NCI-H2196 (cell line): ENCODE data around the gene FAM151A.

Source experiments
- DNase-seq: peaks from one replicate; lab custom pipeline; 2025; ENCODE audit not compliant: unreplicated experiment; lab: John Stamatoyannopoulos, UW

Gene FAM151A

DNA sequence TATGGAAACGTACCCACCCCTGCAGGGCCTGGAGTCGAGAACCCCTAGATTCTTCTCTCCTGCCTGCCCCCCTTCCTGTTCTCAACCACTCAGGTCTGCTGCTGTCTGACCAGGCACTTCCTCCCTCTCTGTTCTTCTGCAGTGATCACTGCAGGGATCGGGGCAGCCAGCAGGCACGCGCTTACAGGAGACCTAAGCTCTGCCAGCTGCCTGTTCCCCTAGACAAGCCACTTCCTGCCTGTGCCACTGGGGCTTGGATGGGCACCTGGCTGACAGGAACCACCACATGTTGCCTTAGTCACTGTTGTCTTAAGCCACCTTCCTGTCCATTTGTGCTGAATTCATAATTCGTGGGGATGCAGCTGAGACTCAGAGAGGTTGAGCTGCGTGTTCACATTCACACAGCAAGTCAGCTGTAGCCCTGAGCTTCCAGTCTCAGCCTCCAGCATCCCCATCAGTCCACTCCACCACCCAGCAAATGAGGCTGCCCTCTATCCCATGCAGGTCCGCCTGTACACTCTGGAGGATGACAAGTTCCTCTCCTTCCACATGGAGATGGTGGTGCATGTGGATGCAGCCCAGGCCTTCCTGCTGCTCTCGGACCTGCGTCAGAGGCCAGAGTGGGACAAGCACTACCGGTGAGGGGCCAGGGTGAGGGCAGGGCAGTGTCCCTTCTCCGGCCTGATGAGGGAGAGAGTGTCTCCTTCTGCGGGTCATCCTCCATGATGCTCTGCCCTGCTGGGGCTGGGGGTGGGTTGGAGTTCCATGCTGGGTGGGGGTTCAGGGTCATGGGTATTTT is 18.6 kb downstream of the FAM151A start:
- DNase-seq: peak; percentile 51

DNA sequence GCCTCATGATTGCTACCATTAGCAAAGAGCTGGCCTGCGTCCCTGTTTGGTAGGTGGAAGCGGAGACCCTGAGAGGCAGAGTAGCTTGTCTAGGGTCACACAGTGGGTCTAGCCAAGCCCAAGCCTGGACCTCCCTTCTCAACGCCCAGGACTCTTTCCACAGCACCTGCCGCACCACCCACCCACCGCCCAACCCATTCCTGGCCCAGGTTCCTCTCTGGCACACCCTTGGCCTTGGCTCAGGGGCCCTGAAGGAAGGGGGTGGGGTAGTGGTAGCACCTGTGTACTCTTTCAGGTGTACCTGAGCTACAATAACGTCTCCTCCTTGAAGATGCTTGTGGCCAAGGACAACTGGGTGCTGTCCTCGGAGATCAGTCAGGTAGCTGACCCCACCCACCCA is 19.3 kb downstream of the FAM151A start:
- no peak for DNase-seq

DNA sequence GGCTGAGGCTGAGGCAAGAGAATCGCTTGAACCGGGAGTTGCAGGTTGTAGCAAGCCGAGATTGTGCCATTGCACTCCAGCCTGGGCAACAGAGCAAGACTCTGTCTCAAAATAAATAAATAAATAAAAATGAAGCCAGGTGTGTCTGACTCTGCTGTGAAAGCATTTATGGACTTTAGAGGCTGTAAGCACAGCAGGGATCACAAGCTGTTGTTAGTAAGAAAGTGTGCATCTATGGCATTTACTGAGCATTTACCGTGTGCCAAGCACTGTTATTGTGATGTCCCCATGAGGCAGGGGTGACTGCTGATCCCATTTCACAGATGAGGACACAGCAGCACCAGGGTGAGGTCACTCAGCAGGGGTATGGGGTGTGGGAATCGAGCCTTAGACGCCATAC is 20.1 kb downstream of the FAM151A start:
- DNase-seq: no peak

DNA sequence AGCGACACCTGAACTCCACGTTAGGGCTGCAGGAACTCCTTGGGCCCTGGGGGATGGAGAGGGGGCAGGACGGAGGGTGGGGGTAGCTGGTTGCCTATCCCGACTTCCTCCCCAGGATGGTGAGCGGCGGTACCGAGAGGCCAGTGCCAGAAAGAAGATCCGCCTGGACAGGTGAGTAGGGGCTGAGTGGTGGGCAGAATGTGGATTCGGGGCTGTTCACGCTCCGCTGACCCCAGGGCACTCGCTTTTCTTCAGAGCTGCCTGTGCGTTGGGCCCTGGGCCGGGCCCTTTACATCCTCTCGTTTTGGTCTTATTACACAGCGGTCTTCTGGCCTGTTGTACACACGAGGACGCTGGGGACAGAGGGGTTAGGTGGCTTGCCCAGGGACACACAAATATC is 20.8 kb downstream of the FAM151A start:
- no peak for DNase-seq

DNA sequence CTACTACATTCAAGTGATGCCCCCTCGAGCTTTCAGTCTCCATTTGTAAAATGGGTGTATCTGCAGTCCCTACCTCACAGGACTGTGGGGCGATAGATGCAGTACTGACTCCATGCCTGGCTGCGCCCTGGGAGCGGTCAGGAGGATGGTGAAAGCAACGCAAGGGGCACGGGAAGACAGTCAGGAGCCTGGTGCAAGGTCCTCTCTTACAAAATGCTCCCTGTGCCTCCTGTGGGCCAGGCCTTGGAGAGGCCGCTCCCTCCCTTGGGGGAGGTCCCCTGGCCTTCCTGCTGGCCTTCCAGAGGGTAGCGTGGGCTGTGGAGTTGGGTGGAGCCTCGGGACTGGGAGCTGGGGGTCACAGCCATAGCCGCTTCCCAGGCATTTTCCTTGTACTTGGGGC is 21.6 kb downstream of the FAM151A start:
- DNase-seq: no peak

DNA sequence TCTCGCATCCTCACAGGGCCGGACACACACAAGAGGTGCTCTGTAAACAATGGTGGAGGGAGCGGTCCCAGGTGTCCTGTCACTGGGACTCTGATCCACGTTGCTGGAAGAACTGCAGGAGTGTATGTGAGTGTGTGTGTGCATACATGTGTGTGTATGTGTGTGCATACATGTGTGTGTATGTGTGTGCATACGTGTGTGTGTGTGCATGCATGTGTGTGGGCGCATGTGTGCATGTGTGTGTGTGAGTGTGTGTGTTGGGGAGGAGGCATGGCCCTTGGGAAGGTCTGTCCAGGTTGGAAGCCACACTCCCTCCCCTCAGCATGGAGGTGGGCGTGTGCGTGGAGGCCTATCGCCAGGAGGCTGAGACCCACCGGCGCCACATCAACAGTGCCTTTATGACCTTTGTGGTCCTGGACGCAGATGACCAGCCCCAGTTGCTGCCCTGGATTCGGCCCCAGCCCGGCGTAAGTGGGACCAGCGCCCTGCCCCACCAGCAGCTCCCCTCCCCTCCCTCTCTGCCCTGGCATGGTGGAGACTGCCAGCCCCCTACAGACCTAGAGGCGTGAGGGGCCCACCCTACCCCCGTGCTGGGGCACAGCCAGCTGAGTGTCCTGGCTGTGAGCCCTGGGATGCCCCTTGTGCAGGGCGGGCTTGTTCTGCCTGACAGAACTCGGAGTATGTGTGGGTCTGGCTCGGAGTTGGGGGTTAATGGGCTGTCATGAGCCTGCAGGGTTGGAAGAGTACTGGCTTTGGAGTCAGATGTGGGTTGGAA is 22.2 kb downstream of the FAM151A start:
- no peak for DNase-seq

DNA sequence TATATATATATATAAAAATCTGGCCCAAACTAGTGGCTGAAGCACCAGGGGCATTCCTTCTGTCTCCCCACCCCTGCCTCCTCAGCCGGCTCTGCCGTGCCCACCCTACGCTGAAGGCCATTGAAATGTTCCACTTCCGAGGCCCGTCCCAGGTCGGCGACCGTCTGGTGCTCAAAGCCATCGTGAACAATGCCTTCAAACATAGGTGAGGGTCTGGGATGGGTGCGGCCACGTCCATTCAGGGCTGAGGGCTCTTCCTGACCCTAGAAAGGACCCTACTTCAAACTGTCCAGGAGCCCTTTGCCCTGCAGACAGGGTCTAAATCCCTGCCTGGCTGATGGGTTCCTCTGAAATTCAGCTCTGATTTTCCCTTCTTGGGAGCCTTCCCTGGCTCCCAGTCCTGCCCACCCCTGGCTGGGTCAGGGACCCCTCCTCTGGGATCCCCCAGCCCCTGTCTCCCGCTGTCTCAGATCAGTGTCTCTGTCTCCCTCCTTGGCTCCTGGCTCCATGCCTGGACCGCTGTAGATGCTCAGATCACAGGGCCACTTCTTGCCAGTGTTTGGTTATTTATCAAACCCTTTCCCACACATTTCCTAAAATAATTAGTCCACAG is 24.0 kb downstream of the FAM151A start:
- no peak for DNase-seq

DNA sequence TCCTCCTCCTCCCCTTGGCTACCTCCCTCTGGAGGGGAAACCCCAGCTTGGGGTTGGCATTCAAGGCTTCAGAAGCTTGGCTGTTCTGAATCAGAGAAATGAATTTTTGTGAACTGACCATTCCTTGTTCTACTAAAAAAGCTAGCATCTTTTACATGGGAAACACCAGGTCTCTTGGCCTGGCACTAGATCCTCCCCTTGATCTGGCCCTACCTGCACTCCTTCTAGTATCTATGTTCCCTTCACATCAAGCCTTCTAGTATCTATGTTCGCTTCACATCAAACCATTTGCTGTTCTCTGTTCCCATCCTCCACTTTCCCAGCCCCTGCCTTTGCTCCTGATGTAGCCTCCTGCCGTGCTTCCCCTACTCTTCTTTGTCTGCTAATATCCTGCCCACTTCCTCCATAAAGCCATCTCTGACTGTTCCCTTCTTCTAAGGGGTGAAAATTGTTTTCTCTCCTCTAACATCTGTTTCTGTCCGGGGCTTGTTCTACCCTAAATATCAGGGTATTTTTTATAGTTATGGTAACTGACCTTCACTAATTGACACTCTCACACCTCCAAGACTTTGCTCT is 25.8 kb downstream of the FAM151A start:
- DNase-seq: no peak

DNA sequence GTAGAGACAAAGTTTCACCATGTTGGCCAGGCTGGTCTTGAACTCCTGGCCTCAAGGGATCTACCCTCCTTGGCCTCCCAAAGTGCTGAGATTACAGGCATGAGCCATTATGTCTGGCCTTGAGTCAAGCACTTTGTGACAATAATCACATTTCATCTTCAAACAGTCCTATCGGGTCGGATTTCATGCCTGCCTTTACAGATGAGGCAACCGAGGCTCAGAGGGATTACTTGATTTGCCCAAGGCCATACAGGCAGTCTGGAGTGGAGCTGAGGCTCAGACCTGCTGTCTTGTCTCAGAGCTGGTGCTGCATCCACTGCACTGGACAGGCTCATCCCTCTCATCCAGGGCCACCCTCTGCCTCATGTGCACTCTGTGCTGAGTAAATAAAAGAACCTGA is 26.6 kb downstream of the FAM151A start:
- DNase-seq: no peak

DNA sequence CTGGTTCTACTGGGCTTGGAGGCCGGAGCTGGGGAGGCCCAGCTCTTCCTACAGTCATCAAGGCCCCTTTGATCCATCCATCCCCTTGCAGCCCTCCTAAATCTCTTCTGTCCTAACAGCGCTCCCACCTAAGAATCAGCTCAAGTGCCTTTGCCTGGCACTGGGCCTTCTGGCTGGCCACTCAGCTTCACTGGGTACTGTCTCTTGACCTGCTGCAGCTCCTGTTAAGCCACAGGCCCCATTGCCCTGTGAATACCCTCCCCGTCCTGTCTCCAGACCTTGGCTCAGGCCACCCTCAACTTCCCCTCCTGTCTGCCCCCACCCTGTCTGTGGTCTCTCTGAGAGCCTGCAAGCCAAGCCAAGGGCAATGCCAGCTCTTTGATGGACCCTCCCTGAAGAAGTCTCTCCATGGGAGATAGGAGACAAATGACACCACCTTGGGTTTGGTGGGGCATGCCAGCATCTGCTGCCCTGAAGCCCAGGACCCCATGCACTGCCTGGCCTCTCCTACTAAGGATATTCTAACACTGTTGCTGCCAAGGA is 27.3 kb downstream of the FAM151A start:
- DNase-seq: no peak

DNA sequence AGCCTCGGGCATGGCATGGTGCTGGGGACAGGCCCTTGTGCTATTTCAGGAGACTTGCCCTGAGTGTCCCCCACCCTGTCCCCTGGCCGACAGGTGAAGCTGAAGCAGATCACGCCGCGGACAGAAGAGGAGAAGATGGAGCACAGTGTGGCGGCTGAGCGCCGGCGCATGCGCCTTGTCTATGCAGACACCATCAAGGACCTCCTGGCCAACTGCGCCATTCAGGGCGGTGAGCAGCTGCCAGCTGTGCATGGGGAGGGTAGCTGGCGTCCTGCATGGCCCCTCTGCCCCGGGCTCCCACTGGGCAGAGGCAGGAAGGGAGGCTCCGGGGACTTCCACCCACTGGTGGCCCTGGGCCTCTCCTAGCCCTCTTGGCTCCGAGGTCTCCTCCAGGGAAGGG is 28.9 kb downstream of the FAM151A start:
- no peak for DNase-seq

DNA sequence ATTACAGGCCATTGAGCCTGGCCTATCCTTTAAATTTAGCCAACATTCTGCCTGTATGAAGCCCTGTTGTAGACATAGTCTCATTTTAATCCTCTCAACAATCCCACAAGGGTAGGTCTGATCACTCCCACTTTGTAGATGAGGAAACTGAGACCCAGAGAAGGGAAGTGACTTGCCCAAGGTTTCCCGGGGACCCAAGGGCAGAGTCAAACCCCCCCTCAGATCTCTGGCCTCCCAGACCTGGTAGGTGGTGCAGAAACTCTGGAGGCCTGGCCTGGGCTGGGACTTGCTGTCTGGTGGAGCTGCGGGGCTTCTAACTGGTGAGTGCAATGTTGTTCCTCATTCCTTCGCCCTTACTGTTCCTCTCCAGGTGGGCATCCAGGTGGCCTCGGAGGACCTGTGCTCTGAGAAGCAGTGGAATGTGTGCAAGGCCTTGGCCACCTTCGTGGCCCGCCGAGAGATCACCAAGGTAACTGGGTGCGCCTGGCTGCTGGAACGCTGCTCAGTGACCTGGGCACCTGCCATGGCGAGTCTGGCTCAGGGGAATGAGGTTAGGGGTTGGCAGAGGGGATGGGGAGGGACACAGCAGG is 29.7 kb downstream of the FAM151A start:
- no peak for DNase-seq

DNA sequence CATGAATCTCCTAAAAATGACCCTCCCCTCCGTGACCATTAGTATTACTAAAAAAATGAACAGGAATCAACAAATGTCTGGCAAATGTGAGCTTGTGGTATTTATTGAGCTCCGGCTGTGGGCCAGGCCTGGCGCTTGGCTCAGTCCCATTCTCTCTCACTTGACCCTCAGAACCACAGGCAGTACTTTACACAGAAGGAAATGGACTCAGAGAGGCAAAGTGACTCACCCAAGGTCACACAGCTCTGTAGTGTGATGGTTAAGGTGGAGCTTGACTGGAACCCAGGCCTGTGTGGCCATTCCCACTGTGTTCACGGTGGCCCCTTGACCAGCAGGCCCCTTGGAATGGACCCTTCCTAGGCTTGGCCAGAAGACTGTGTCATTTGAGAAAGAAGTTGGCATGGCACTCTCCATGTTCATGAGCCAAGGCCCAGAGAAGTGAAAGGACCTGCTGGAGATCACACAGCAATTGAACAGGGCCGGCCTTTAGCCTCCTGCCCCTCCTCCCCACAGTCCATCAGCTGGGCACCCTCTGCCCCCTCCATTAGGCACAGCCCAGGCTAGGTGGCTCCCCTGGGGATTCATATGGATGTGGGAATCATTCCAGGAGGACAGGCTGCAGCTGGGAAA is 32.1 kb downstream of the FAM151A start:
- no peak for DNase-seq

DNA sequence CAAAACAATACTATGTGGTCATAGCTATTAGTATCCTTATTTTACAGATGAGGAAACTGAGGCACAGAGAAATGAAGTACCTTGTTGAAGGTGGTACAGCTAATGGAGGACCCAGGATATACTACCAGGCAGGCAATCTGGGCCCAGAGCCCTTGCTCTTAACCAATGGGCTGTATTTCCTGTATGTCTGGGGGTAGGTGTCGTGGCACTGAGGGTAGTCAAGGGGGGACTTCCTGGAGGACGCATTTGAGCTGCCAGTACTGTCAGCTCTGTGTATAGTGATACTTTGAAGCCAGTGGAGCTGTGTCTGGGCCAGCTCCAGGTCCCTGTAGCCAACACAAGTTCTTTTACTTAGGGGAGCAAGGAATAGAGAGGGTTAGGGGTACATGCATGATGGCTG is 34.9 kb downstream of the FAM151A start:
- DNase-seq: no peak

DNA sequence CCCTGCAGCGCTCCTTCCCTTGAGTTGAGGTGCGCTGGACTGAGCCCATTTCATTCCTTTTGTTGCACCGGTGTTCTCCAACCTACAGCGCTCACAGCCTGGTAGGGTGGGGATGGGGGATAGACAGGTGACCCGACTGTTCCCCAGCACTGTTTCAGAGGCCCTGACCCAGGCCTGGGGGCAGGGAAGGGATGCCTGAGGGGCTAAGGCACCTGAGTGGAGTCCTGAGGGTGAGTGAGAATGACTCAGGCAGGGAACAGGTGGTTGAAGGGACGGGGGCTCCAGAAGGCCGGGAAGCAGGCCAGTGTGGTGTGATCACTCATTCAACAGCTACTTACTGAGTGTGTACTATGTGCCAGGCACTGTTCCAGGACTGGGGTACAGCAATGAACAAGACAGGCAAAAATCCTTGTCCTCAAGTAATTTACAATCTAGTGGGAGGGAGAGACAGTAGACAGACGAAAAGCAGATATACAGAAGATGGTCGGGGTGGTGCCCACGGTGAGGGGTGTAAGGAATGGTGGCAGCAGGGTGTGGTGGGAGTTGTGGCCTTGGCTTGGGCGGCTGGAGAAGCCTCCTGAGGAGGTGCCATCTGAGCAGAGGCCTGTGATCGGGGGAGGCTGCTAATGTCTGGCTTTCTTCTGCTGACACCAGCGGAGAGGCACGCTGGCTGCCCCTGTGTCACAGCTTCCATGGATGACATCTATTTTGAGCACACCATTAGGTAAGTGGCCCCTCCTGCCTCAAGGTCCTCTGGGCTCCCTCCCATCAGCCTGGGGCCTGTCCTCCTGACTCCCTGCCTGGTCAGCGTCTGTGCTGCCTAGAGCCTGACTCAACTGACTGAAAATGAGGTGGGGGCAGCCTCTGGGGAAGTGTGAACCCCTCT is 37.9 kb downstream of the FAM151A start:
- no peak for DNase-seq

DNA sequence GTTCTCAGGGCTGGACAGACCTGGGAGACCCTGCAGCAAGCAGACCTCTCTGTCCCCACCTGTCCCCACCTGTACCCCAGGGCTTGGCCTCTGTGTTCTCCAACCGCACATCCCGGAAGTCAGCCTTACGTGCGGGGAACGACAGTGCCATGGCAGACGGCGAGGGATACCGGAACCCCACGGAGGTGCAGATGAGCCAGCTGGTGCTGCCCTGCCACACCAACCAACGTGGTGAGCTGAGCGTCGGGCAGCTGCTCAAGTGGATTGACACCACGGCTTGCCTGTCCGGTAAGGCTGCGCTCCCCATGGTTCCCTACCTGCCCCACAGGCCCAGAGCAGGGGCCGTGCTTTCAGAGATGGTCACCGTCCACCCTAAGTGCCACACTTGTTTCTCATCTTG is 38.8 kb downstream of the FAM151A start:
- no peak for DNase-seq

DNA sequence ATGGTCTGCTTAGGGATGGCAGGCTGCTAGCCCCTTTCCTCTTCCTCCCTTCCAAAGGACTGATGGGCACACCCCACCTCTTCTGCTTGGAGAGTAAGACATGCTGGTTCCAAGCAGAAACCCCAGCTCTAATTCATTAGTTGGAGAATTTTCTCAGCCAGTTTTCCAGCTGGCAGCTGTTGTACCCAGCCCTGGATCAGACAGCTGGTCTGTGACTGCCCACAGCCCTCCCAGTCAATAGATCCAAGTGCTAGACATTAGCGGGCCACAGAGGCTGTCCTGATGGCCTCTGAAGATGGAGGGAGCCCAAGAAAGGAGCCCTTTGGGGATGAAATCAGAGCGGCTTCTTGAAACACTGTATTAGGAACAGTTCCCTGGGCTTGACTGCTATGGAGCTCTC is 39.5 kb downstream of the FAM151A start:
- DNase-seq: no peak

DNA sequence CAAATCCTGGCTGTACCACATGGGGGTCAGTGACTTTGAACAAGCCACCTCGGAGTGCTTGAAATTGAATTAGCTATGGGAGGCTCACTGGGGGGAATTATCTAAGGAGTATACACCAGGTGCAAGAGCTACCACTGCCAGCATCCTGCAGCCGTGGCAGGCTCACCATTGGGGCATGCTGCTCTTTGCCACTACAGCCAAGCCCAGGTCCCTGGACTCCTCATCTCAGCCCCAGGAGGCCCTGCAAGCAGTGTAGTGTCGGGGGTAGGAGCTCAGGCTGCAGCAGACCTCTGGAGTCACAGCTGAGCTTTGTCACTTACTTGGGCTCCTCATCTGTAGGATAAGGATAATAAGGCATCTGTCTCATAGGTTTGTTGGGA is 40.0 kb downstream of the FAM151A start:
- DNase-seq: no peak

DNA sequence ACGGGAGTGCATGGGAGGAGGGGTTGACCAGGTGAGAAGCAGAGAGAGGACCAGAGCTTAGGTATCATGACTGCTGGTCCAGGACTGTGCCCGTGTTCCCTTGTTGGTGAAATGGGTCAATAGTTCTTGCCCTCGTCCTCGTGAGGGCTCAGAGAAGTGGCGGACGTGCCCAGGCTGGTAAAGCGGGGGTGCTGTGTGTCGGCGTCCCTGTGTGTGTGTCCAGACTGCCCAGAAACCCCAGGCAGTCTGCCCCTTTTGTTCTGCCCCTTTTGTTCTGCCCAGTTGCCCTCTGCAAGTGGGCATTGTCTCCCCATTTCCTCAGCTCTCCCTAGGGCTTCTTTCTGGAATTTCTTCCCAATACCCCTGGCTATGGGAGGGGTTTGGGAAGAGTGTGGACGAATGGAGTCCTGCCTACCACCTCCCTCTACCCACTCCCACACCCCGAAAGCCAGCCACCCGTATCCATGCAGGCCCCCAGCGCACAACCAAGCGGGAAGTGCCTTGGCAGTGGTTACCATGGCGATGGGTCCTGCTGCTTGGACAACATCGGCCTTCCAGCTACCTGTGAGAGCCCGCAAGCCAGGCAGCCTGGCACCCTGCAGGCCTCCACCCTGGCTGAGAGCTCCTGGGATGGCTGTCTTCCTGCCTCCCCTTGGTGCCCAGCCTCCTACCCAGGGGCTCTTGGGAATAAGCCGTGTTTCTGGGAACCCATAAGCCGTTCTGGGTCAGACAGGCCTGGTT is 40.6 kb downstream of the FAM151A start:
- peak; percentile 82 for DNase-seq
